K562 (cell line): ENCODE measurements around the gene B4GALNT3. TPM values are rescaled to one million over a fixed set of nuclear protein-coding genes. Genes with fewer than 3 reads are reported as not detected.

ENCODE experiments used
- ATAC-seq: fragments of 200-7000 bp; cut with Tn5 transposase; 3 replicates; pipeline ENCODE4 v1.9.1; 2020; ENCODE audit warnings: moderate library complexity
- BruUV-seq: library from RNA; stranded (reverse); fragments of 400-500 nt; replicated peaks from 2 replicates; lab custom pipeline; 2021; lab: Mats Ljungman, UMichigan
- CTCF ChIA-PET: fragments of 300-600 bp; formaldehyde crosslinking; extraction: SDS; loops from one replicate; lab custom pipeline; 2021; ENCODE audit warnings: low intra/inter-chr PET ratio; lab: Yijun Ruan, JAX
- POLR2A ChIA-PET: fragments of 300-600, 350-650 bp; sonication (Branson Sonifier 250); formaldehyde crosslinking; extraction: SDS; loops from one replicate; lab custom pipeline; 2021; ENCODE audit warnings: antibody characterized with exemption, inconsistent platforms; lab: Yijun Ruan, JAX
- DNase-seq, 4 experiments: peaks; one replicate each; pipeline versions ENCODE4 v3.0.0 to v3.0.0-alpha.2; 2011 to 2018; ENCODE audit warnings: low spot score in 3 of 4, mixed read lengths in 3 of 4; ENCODE audit errors: extremely low read depth in 1 of 4
- FAIRE-seq: peaks from 2 replicates; lab custom pipeline; 2011; peaks lifted over from hg19 to GRCh38; lab: Jason Lieb, UNC
- H2AFZ ChIP-seq: 2 replicates; pipeline ENCODE4 v1.6.0; 2011; ENCODE audit warnings: low read depth, low read length, control low read depth, inconsistent platforms
- H3K27ac ChIP-seq: fragments of 200-600 bp; 3 replicates; pipeline ENCODE4 v1.8.0; 2011; ENCODE audit warnings: low read depth, mild to moderate bottlenecking, control low read depth, inconsistent platforms, low read length, moderate library complexity, mixed read lengths; ENCODE audit errors: extremely low read depth
- H3K27me3 ChIP-seq, 2 experiments: fragments of 300-600 bp in 1 of 2; 2 replicates in 1 of 2; 3 replicates in 1 of 2; pipeline versions ENCODE4 v1.6.0 to v1.8.0; 2011; ENCODE audit warnings: inconsistent platforms in 2 of 2, low read length in 2 of 2, mild to moderate bottlenecking in 1 of 2, mixed read lengths in 1 of 2, moderate library complexity in 1 of 2; ENCODE audit not compliant: control insufficient read depth in 2 of 2, insufficient read depth in 2 of 2
- H3K36me3 ChIP-seq: fragments of 300-600 bp; 3 replicates; pipeline ENCODE4 v1.8.0; 2011; ENCODE audit warnings: mild to moderate bottlenecking, low read length, inconsistent platforms; ENCODE audit not compliant: control insufficient read depth, insufficient read depth
- H3K4me1 ChIP-seq, 2 experiments: fragments of 200-600 bp in 1 of 2; replicated peaks in 1 of 2; 2 replicates in 1 of 2; 3 replicates in 1 of 2; pipeline versions ENCODE4 v1.5.1 to v1.8.0; 2011; ENCODE audit warnings: inconsistent platforms in 2 of 2, low read length in 2 of 2, mild to moderate bottlenecking in 1 of 2, mixed read lengths in 1 of 2, moderate library complexity in 1 of 2; ENCODE audit not compliant: control insufficient read depth in 2 of 2, insufficient read depth in 2 of 2
- H3K4me2 ChIP-seq: 2 replicates; pipeline ENCODE4 v1.6.1; 2011; ENCODE audit warnings: low read length, control low read depth, inconsistent platforms, mixed read lengths; ENCODE audit not compliant: insufficient read depth
- H3K4me3 ChIP-seq: fragments of 200-600 bp; sonication (generic), shearing (Covaris generic); 2 replicates; pipeline ENCODE4 v1.5.1; 2016; ENCODE audit warnings: control low read depth, inconsistent platforms
- H3K79me2 ChIP-seq: fragments of 200-600 bp; 3 replicates; pipeline ENCODE4 v1.8.0; 2011; ENCODE audit warnings: low read length, inconsistent platforms; ENCODE audit not compliant: control insufficient read depth, insufficient read depth
- H3K9ac ChIP-seq, 2 experiments: 2 replicates each; pipeline versions ENCODE4 v1.6.0 to v1.6.1; 2011; ENCODE audit warnings: low read depth in 2 of 2, low read length in 2 of 2, control low read depth in 1 of 2, inconsistent platforms in 1 of 2, mild to moderate bottlenecking in 1 of 2, mixed read lengths in 1 of 2; ENCODE audit not compliant: insufficient read depth in 1 of 2
- H3K9me1 ChIP-seq: one replicate; pipeline ENCODE4 v1.6.0; 2011; ENCODE audit warnings: inconsistent platforms, mild to moderate bottlenecking, low read length, moderate library complexity; ENCODE audit not compliant: control insufficient read depth, insufficient read depth
- H3K9me3 ChIP-seq: replicated peaks from 2 replicates; pipeline ENCODE4 v1.5.1; 2011; ENCODE audit warnings: low read depth, low read length, inconsistent platforms; ENCODE audit not compliant: control insufficient read depth, insufficient read depth
- H4K20me1 ChIP-seq: replicated peaks from 2 replicates; pipeline ENCODE4 v1.6.1; 2011; ENCODE audit warnings: low read length, inconsistent platforms, mixed read lengths; ENCODE audit not compliant: control insufficient read depth, insufficient read depth
- ASH1L ChIP-seq: fragments of 450-650 bp; IDR thresholded peaks from 2 replicates; pipeline ENCODE4 v1.6.1; 2018; ENCODE audit warnings: borderline replicate concordance, mild to moderate bottlenecking, low read depth; ENCODE audit not compliant: partially characterized antibody
- BRD9 ChIP-seq: fragments of 450-650 bp; IDR thresholded peaks from 2 replicates; pipeline ENCODE4 v1.6.1; 2018; ENCODE audit warnings: low read depth; ENCODE audit not compliant: partially characterized antibody
- CHD4 ChIP-seq: fragments of 200-600 bp; sonication (generic); IDR thresholded peaks from 3 replicates; pipeline ENCODE4 v1.6.1; 2012; ENCODE audit warnings: low read depth, mild to moderate bottlenecking, mixed read lengths, low read length, inconsistent platforms; ENCODE audit not compliant: insufficient read depth, insufficient replicate concordance, poor library complexity, severe bottlenecking
- FIP1L1 ChIP-seq: fragments of 200-400 bp; formaldehyde crosslinking; IDR thresholded peaks from 2 replicates; pipeline ENCODE4 v1.6.1; 2018; ENCODE audit warnings: mild to moderate bottlenecking, low read depth, low read length; ENCODE audit not compliant: poor library complexity, severe bottlenecking
- MYBL2 ChIP-seq, 2 experiments: fragments of 450-650 bp in 1 of 2; sonication (generic) in 1 of 2; formaldehyde crosslinking in 1 of 2; IDR thresholded peaks; 2 replicates each; pipeline versions ENCODE4 v1.6.1 to v1.8.1; 2017 to 2022; ENCODE audit warnings: borderline replicate concordance in 1 of 2, inconsistent platforms in 1 of 2, low read depth in 1 of 2, mild to moderate bottlenecking in 1 of 2, missing genetic modification reagents in 1 of 2, moderate library complexity in 1 of 2
- NFE2L1 ChIP-seq: fragments of 450-650 bp; IDR thresholded peaks from 2 replicates; pipeline ENCODE4 v1.6.1; 2016; ENCODE audit warnings: missing genetic modification characterization, low read depth, mild to moderate bottlenecking, missing compliant biosample characterization, moderate library complexity, borderline replicate concordance
- POLR2AphosphoS5 ChIP-seq: IDR thresholded peaks from 2 replicates; pipeline ENCODE4 v1.6.1; 2011; ENCODE audit warnings: mild to moderate bottlenecking, low read depth, low read length, moderate library complexity; ENCODE audit not compliant: control insufficient read depth, insufficient read depth
- PTBP1 ChIP-seq: fragments of 200-400 bp; formaldehyde crosslinking; IDR thresholded peaks from 2 replicates; pipeline ENCODE4 v1.6.1; 2017; ENCODE audit warnings: low read depth, low read length
- SNRNP70 ChIP-seq: fragments of 200-400 bp; formaldehyde crosslinking; optimal IDR thresholded peaks from 2 replicates; pipeline ENCODE3; 2017; ENCODE audit warnings: low read depth, low read length
- TFAM ChIP-seq: fragments of 250-450 bp; sonication (Bioruptor Pico); conservative IDR thresholded peaks from 2 replicates; pipeline ENCODE4 v1.5.0; 2021; ENCODE audit warnings: mild to moderate bottlenecking, moderate library complexity
- TOE1 ChIP-seq, 2 experiments: fragments of 450-650 bp in 1 of 2; sonication (generic) in 1 of 2; formaldehyde crosslinking in 1 of 2; IDR thresholded peaks; 2 replicates each; pipeline versions ENCODE4 v1.7.1 to v1.8.0; 2016 to 2022; ENCODE audit warnings: borderline replicate concordance in 2 of 2, mild to moderate bottlenecking in 2 of 2, antibody characterized with exemption in 1 of 2, inconsistent platforms in 1 of 2, low read depth in 1 of 2, missing genetic modification reagents in 1 of 2, moderate library complexity in 1 of 2
- ZBTB7A ChIP-seq: IDR thresholded peaks from 2 replicates; pipeline ENCODE4 v1.6.1; 2011; ENCODE audit warnings: low read depth, mild to moderate bottlenecking, low read length, moderate library complexity, borderline replicate concordance; ENCODE audit not compliant: control insufficient read depth
- ZFP91 ChIP-seq: sonication (generic); formaldehyde crosslinking; IDR thresholded peaks from 2 replicates; pipeline ENCODE4 v1.8.0; 2022; ENCODE audit warnings: mild to moderate bottlenecking, missing genetic modification reagents
- ZNF561 ChIP-seq: fragments of 450-650 bp; formaldehyde crosslinking; conservative IDR thresholded peaks from 2 replicates; pipeline ENCODE4 v1.4.0; 2020; ENCODE audit warnings: mild to moderate bottlenecking, moderate library complexity
- ZNF717 ChIP-seq: fragments of 250-450 bp; sonication (Bioruptor Pico); IDR thresholded peaks from 2 replicates; pipeline ENCODE4 v1.5.0; 2021
- WGBS: fragments of 100-300 bp; shearing (Covaris generic); methylation state at CpG from one replicate; pipeline ENCODE4 v1.1.6; 2016; ENCODE audit warnings: low coverage, mixed read lengths; ENCODE audit not compliant: insufficient coverage; ENCODE audit errors: missing lambda C conversion rate; 5-methylcytosine and 5-hydroxymethylcytosine counted together
- in situ Hi-C: fragments of 300-500 bp; cut with MboI; formaldehyde crosslinking; loops from 4 replicates; pipeline ENCODE4 v1.15.0; 2018; ENCODE audit warnings: inconsistent platforms, mixed read lengths
- intact Hi-C: fragments of 100-400 bp; cut with micrococcal nuclease; formaldehyde crosslinking; loops from 2 replicates; pipeline ENCODE4 v1.14.2; 2022
- polyA plus RNA-seq, 8 experiments: library from polyadenylated mRNA; depleted of rRNA in 4 of 8; stranded (reverse) in 5 of 8; unstranded in 3 of 8; fragments of >200 nt; fragmentation: Nextera tagmentation in 2 of 8; fragmentation: Illumina TruSeq in 1 of 8; extraction: Ambion mirVana in 2 of 8; extraction: Trizol in 1 of 8; gene quantifications; 2 replicates each; pipeline versions ENCODE4 v1.2.1 to v1.2.3, GENCODE V29; 2011 to 2014; ENCODE audit warnings: inconsistent platforms in 1 of 8, missing spikeins in 1 of 8
- total RNA-seq, 7 experiments: library from RNA; depleted of rRNA in 6 of 7; stranded (reverse); fragments of >200 nt in 6 of 7; fragmentation: Illumina TruSeq in 2 of 7; extraction: Trizol in 2 of 7; gene quantifications; 2 replicates each; pipeline versions ENCODE4 v1.2.1 to v1.2.3, GENCODE V29; 2011 to 2021; ENCODE audit warnings: low replicate concordance in 1 of 7
- TF ChIP-seq, protein P1 (sequence below): fragments of 250-450 bp; sonication (Bioruptor Pico); IDR thresholded peaks from 2 replicates; pipeline ENCODE4 v1.4.0; 2020

Gene B4GALNT3
- total and polyA plus RNA-seq, 9 of the 15 experiments (the other 6 are each of a cell fraction or from before 2014, with no cell fraction given): 0.04 to 0.36 (median 0.10) TPM; not detected in 6

DNA sequence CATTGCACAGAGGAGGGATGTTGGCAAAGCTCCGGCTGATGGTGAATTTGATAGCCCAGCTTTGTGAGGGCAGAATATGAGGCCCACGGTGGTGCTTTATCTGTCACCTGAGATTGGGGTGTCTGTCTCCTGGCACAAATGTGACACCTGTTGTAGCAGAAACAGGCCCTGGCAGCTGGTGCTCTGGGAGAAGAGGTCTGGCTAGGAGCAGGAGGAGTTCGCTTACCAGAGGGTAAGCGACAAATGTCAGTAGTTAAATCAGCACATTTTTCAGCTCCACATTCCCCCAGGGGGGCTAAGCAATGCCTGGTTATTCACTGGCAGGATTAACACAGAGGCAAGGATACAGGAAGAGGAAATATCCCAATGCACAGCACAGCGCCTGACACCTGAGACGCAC lies 71.1 kb downstream of the B4GALNT3 start:
- ATAC-seq (no peak), DNase-seq (no peak), FAIRE-seq (no peak)
- CTCF ChIA-PET: no interaction called here
- H3K27me3 ChIP-seq: peaks cover 20 to 70% of the 10 kb centered on the region in 2 experiments
- no peaks in the 10 kb centered on the region for H3K79me2 ChIP-seq
- H2AFZ ChIP-seq: no peak overlapping the region
- POLR2A ChIA-PET: interaction anchor here (0.6 to 1.1 kb wide), 2 partner anchors 14 to 28 kb away, joined by 3 read pairs; no protein-coding TSS in a partner anchor
- no TSS peak for BruUV-seq
- H3K36me3 ChIP-seq: no peaks in the 10 kb centered on the region
- H3K4me1 ChIP-seq: no peaks in the 10 kb centered on the region
- H3K9me3 ChIP-seq: no peaks in the 10 kb centered on the region
- no peak overlapping the region for H3K4me3 ChIP-seq
- no peak overlapping the region for H3K9ac ChIP-seq
- H4K20me1 ChIP-seq: no peaks in the 10 kb centered on the region
- 2% methylated on average over 5 of the region's 6 CpGs for WGBS
- no peak overlapping the region for H3K4me2 ChIP-seq
- no peak overlapping the region for H3K27ac ChIP-seq
- TF ChIP-seq ZNF717 (CRISPR knock-in tag) (no peak), TFAM (CRISPR knock-in tag) (no peak), POLR2AphosphoS5 (no peak), ZBTB7A (no peak), MYBL2 (IDR thresholded peaks at IDR 0.05; ENCODE audit: low read depth) (no peak), MYBL2 (CRISPR knock-in tag; IDR thresholded peaks at IDR 0.05; ENCODE audit: borderline replicate concordance) (no peak), PTBP1 (no peak), BRD9 (no peak), NFE2L1 (tag) (no peak), ZNF561 (CRISPR knock-in tag) (no peak), CHD4 (no peak), SNRNP70 (no peak), ZFP91 (CRISPR knock-in tag) (no peak), FIP1L1 (no peak), ASH1L (no peak), TOE1 (IDR thresholded peaks at IDR 0.05; ENCODE audit: borderline replicate concordance) (no peak), TOE1 (CRISPR knock-in tag; IDR thresholded peaks at IDR 0.05; ENCODE audit: borderline replicate concordance, low read depth) (no peak)
- TF ChIP-seq, protein P1, sequence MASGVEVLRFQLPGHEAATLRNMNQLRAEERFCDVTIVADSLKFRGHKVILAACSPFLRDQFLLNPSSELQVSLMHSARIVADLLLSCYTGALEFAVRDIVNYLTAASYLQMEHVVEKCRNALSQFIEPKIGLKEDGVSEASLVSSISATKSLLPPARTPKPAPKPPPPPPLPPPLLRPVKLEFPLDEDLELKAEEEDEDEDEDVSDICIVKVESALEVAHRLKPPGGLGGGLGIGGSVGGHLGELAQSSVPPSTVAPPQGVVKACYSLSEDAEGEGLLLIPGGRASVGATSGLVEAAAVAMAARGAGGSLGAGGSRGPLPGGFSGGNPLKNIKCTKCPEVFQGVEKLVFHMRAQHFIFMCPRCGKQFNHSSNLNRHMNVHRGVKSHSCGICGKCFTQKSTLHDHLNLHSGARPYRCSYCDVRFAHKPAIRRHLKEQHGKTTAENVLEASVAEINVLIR (CRISPR knock-in tag): no peak
- H3K9me1 ChIP-seq: no peaks in the 10 kb centered on the region
- intact Hi-C loops (no loop called here), in situ Hi-C loops (no loop called here)
